ENCODE data around the gene IKZF3.
A peak's percentile ranks its signal among the peaks of the same experiment; 100 is the strongest.
"Not testable (repeated sequence)": the region's sequence is repeated elsewhere in the genome, so short reads cannot be mapped to it uniquely, and the experiment has no call there.

The IKZF3 gene

GRCh38 chr17:39855911-39856649, 8.0 kb downstream of the IKZF3 start:
- DNase-seq, result not testable (repeated sequence)

GRCh38 chr17:39854909-39855308, 9.2 kb downstream of the IKZF3 start:
- DNase-seq, result no peak

GRCh38 chr17:39852239-39852638, 11.9 kb downstream of the IKZF3 start:
- DNase-seq, result no peak

GRCh38 chr17:39850186-39850585, 13.9 kb downstream of the IKZF3 start:
- DNase-seq, result not testable (repeated sequence)

GRCh38 chr17:39848600-39848999, 15.5 kb downstream of the IKZF3 start:
- DNase-seq, result no peak

GRCh38 chr17:39846205-39846604, 17.9 kb downstream of the IKZF3 start:
- no peak for DNase-seq

- DNase-seq, result peak; percentile 49
These were observed 18.9 kb downstream of the IKZF3 start for GRCh38 chr17:39845052-39845846.

GRCh38 chr17:39841134-39841683, 22.9 kb downstream of the IKZF3 start:
- no peak for DNase-seq

- no peak for DNase-seq
These were observed 25.3 kb downstream of the IKZF3 start for GRCh38 chr17:39838784-39839183.

- no peak for DNase-seq
These were observed 26.1 kb downstream of the IKZF3 start for GRCh38 chr17:39838057-39838456.

GRCh38 chr17:39836117-39836516, 28.0 kb downstream of the IKZF3 start:
- no peak for DNase-seq

- no peak for DNase-seq
These were observed 28.9 kb downstream of the IKZF3 start for GRCh38 chr17:39835038-39835786.

GRCh38 chr17:39834017-39834416, 30.1 kb downstream of the IKZF3 start:
- no peak for DNase-seq

GRCh38 chr17:39831588-39831987, 32.5 kb downstream of the IKZF3 start:
- DNase-seq, result no peak

GRCh38 chr17:39828443-39828842, 35.7 kb downstream of the IKZF3 start:
- DNase-seq, result no peak

GRCh38 chr17:39826334-39826733, 37.8 kb downstream of the IKZF3 start:
- no peak for DNase-seq

GRCh38 chr17:39823407-39824054, 40.6 kb downstream of the IKZF3 start:
- no peak for DNase-seq

- DNase-seq, result no peak
These were observed 42.1 kb downstream of the IKZF3 start for GRCh38 chr17:39822051-39822451.

- DNase-seq, result no peak
These were observed 43.1 kb downstream of the IKZF3 start for GRCh38 chr17:39820987-39821386.

GRCh38 chr17:39820541-39820940, 43.6 kb downstream of the IKZF3 start:
- no peak for DNase-seq

GRCh38 chr17:39818358-39819000, 45.6 kb downstream of the IKZF3 start:
- no peak for DNase-seq

GRCh38 chr17:39816272-39816671, 47.8 kb downstream of the IKZF3 start:
- DNase-seq, result no peak

Measured in NCI-H1092 treated with DMSO at 0.1 percent for 48 hours (cell line).